SK-N-MC (cell line): Measurements from ENCODE around the gene TAF4.

ENCODE experiments used
- EZH2 ChIP-seq: fragments of 200-600 bp; sonication (generic); IDR thresholded peaks from one replicate; pipeline ENCODE4 v1.6.1; 2017; ENCODE audit warnings: antibody characterized with exemption
- FOXP2 ChIP-seq: optimal IDR thresholded peaks from 2 replicates; pipeline ENCODE3; 2011; ENCODE audit warnings: mild to moderate bottlenecking, moderate library complexity; ENCODE audit not compliant: insufficient read depth; ENCODE audit errors: extremely low read length, control extremely low read depth
- POLR2AphosphoS5 ChIP-seq: IDR thresholded peaks from 2 replicates; pipeline ENCODE4 v1.6.1; 2012; ENCODE audit warnings: mild to moderate bottlenecking, low read depth, low read length, borderline replicate concordance

- TF ChIP-seq POLR2AphosphoS5 (no peak), EZH2 (no peak), FOXP2 (no peak)
Observed at GRCh38 chr20:62056975-62057374, 8.7 kb downstream of the TAF4 start.
